Loucy (cell line): ENCODE results near the gene NOLC1.

Experiments
- EZH2phosphoT487 ChIP-seq: fragments of 200-600 bp; IDR thresholded peaks from 2 replicates; pipeline ENCODE4 v1.6.1; 2018; ENCODE audit warnings: antibody characterized with exemption, mild to moderate bottlenecking, moderate library complexity, borderline replicate concordance
- TF ChIP-seq, protein P1 (sequence below): fragments of 200-600 bp; sonication (generic); conservative IDR thresholded peaks from 2 replicates; pipeline ENCODE4 v1.5.1; 2014; ENCODE audit warnings: mild to moderate bottlenecking, antibody characterized with exemption, low read length

- TF ChIP-seq, protein P1, sequence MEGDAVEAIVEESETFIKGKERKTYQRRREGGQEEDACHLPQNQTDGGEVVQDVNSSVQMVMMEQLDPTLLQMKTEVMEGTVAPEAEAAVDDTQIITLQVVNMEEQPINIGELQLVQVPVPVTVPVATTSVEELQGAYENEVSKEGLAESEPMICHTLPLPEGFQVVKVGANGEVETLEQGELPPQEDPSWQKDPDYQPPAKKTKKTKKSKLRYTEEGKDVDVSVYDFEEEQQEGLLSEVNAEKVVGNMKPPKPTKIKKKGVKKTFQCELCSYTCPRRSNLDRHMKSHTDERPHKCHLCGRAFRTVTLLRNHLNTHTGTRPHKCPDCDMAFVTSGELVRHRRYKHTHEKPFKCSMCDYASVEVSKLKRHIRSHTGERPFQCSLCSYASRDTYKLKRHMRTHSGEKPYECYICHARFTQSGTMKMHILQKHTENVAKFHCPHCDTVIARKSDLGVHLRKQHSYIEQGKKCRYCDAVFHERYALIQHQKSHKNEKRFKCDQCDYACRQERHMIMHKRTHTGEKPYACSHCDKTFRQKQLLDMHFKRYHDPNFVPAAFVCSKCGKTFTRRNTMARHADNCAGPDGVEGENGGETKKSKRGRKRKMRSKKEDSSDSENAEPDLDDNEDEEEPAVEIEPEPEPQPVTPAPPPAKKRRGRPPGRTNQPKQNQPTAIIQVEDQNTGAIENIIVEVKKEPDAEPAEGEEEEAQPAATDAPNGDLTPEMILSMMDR = no peak
- TF ChIP-seq EZH2phosphoT487 = no peak
Measured at GRCh38 chr10:102134416-102134815, 17.8 kb upstream of the NOLC1 start.
